ENCODE measurements around the gene CDH23.

CDH23 gene

GRCh38 chr10:71521504-71522441 is 125.1 kb downstream of the CDH23 start:
- Mint-ChIP-seq H3K4me1 (no peaks in the 10 kb centered on the region), H3K27ac (no peak overlapping the region)

GRCh38 chr10:71522442-71523144 is 125.9 kb downstream of the CDH23 start:
- no peaks in the 10 kb centered on the region for H3K9me3 Mint-ChIP-seq
- DNase-seq (ENCODE audit: low spot score in 2 of 2) (no peak), ATAC-seq (no peak)
- H3K4me3 Mint-ChIP-seq: no peak overlapping the region
- H3K4me1 Mint-ChIP-seq: no peaks in the 10 kb centered on the region
- H3K27ac Mint-ChIP-seq: no peak overlapping the region
- no peaks in the 10 kb centered on the region for H3K36me3 Mint-ChIP-seq

More at GRCh38 chr10:71521504-71522441, 125.1 kb downstream of the CDH23 start:
- DNase-seq (ENCODE audit: low spot score in 2 of 2): no peak
- H3K4me3 Mint-ChIP-seq: no peak overlapping the region
- no peak for ATAC-seq
- H3K36me3 Mint-ChIP-seq: no peaks in the 10 kb centered on the region
- H3K9me3 Mint-ChIP-seq: no peaks in the 10 kb centered on the region

GRCh38 chr10:71523756-71524155 is 127.0 kb downstream of the CDH23 start:
- H3K27ac Mint-ChIP-seq: no peak overlapping the region
- DNase-seq (ENCODE audit: low spot score in 2 of 2) (no peak), ATAC-seq (no peak)
- H3K4me1 Mint-ChIP-seq: no peaks in the 10 kb centered on the region
- H3K4me3 Mint-ChIP-seq: no peak overlapping the region
- no peaks in the 10 kb centered on the region for H3K9me3 Mint-ChIP-seq
- H3K36me3 Mint-ChIP-seq: no peaks in the 10 kb centered on the region

GRCh38 chr10:71525092-71525491 is 128.4 kb downstream of the CDH23 start:
- Mint-ChIP-seq H3K27ac (no peak overlapping the region), H3K36me3 (no peaks in the 10 kb centered on the region), H3K4me1 (no peaks in the 10 kb centered on the region), H3K4me3 (no peak overlapping the region), H3K9me3 (no peaks in the 10 kb centered on the region)
- DNase-seq (ENCODE audit: low spot score in 2 of 2) (no peak), ATAC-seq (no peak)

- Mint-ChIP-seq H3K9me3 (no peaks in the 10 kb centered on the region), H3K4me3 (no peak overlapping the region), H3K27ac (no peak overlapping the region), H3K36me3 (no peaks in the 10 kb centered on the region), H3K4me1 (no peaks in the 10 kb centered on the region)
- ATAC-seq (no peak), DNase-seq (ENCODE audit: low spot score in 2 of 2) (no peak)
These were observed 129.0 kb downstream of the CDH23 start for GRCh38 chr10:71525721-71526120.

- Mint-ChIP-seq H3K36me3 (no peaks in the 10 kb centered on the region), H3K27ac (no peak overlapping the region)
These were observed 129.9 kb downstream of the CDH23 start for GRCh38 chr10:71526653-71527052.

GRCh38 chr10:71527135-71527534 is 130.4 kb downstream of the CDH23 start:
- Mint-ChIP-seq H3K4me1 (peaks cover 9% of the 10 kb centered on the region), H3K36me3 (no peaks in the 10 kb centered on the region), H3K27ac (no peak overlapping the region), H3K9me3 (no peaks in the 10 kb centered on the region), H3K4me3 (no peak overlapping the region)
- ATAC-seq: no peak
- no peak for DNase-seq (ENCODE audit: low spot score in 2 of 2)

More at GRCh38 chr10:71526653-71527052, 129.9 kb downstream of the CDH23 start:
- H3K4me1 Mint-ChIP-seq: peaks cover 5% of the 10 kb centered on the region
- no peaks in the 10 kb centered on the region for H3K9me3 Mint-ChIP-seq
- H3K4me3 Mint-ChIP-seq: no peak overlapping the region
- no peak for ATAC-seq
- no peak for DNase-seq (ENCODE audit: low spot score in 2 of 2)

- H3K4me3 Mint-ChIP-seq: no peak overlapping the region
- DNase-seq (ENCODE audit: low spot score in 2 of 2): no peak
- no peak for ATAC-seq
- peaks cover 12% of the 10 kb centered on the region for H3K4me1 Mint-ChIP-seq
- H3K27ac Mint-ChIP-seq: peak overlapping the region; percentile 50
- H3K9me3 Mint-ChIP-seq: no peaks in the 10 kb centered on the region
- H3K36me3 Mint-ChIP-seq: no peaks in the 10 kb centered on the region
These were observed 131.9 kb downstream of the CDH23 start for GRCh38 chr10:71528371-71529206.

- no peak for ATAC-seq
- H3K36me3 Mint-ChIP-seq: no peaks in the 10 kb centered on the region
- peak overlapping the region; percentile 54 for H3K27ac Mint-ChIP-seq
These were observed 132.6 kb downstream of the CDH23 start for GRCh38 chr10:71529207-71529827.

GRCh38 chr10:71530781-71531180 is 134.1 kb downstream of the CDH23 start:
- no peaks in the 10 kb centered on the region for H3K36me3 Mint-ChIP-seq
- no peak for DNase-seq (ENCODE audit: low spot score in 2 of 2)
- no peaks in the 10 kb centered on the region for H3K9me3 Mint-ChIP-seq
- peaks cover 14% of the 10 kb centered on the region for H3K4me1 Mint-ChIP-seq
- no peak overlapping the region for H3K4me3 Mint-ChIP-seq
- no peak for ATAC-seq
- H3K27ac Mint-ChIP-seq: no peak overlapping the region

More at GRCh38 chr10:71529207-71529827, 132.6 kb downstream of the CDH23 start:
- Mint-ChIP-seq H3K4me1 (peaks cover 12% of the 10 kb centered on the region), H3K4me3 (no peak overlapping the region), H3K9me3 (no peaks in the 10 kb centered on the region)
- DNase-seq (ENCODE audit: low spot score in 2 of 2): no peak

- Mint-ChIP-seq H3K36me3 (no peaks in the 10 kb centered on the region), H3K27ac (peak overlapping the region; percentile 96), H3K9me3 (no peaks in the 10 kb centered on the region), H3K4me1 (peaks cover 23% of the 10 kb centered on the region), H3K4me3 (peak overlapping the region; percentile 38)
- ATAC-seq (peak; percentile 96), DNase-seq (ENCODE audit: low spot score in 2 of 2) (peak; percentile 19 to 56)
These were observed 135.0 kb downstream of the CDH23 start for GRCh38 chr10:71531485-71532446.

- peaks cover 23% of the 10 kb centered on the region for H3K4me1 Mint-ChIP-seq
- no peaks in the 10 kb centered on the region for H3K9me3 Mint-ChIP-seq
- no peak for ATAC-seq
- H3K27ac Mint-ChIP-seq: no peak overlapping the region
- H3K36me3 Mint-ChIP-seq: no peaks in the 10 kb centered on the region
- no peak for DNase-seq (ENCODE audit: low spot score in 2 of 2)
- H3K4me3 Mint-ChIP-seq: no peak overlapping the region
These were observed 136.2 kb downstream of the CDH23 start for GRCh38 chr10:71532878-71533277.

- Mint-ChIP-seq H3K27ac (no peak overlapping the region), H3K36me3 (no peaks in the 10 kb centered on the region), H3K4me3 (no peak overlapping the region), H3K9me3 (no peaks in the 10 kb centered on the region), H3K4me1 (peaks cover 23% of the 10 kb centered on the region)
- no peak for DNase-seq (ENCODE audit: low spot score in 2 of 2)
- no peak for ATAC-seq
These were observed 137.2 kb downstream of the CDH23 start for GRCh38 chr10:71533936-71534335.

Data from stimulated activated effector memory CD8-positive, alpha-beta T cell treated with anti-CD3 and anti-CD28 coated beads, Interleukin-12 subunit alpha, Interleukin-12 subunit beta, amount 100 ng/mL, for 72 hours (primary cell).